B cell (primary cell): Measurements from ENCODE around the gene EXD3.

ENCODE experiments used
- CTCF ChIP-seq: fragments of 200-600 bp; IDR thresholded peaks from one replicate; pipeline ENCODE4 v1.8.0; 2022; ENCODE audit warnings: antibody characterized with exemption, mild to moderate bottlenecking
- EZH2 ChIP-seq: IDR thresholded peaks from 2 replicates; pipeline ENCODE4 v1.6.1; 2012; ENCODE audit warnings: borderline replicate concordance, low read depth, mild to moderate bottlenecking, moderate library complexity, low read length; ENCODE audit not compliant: insufficient read depth, poor library complexity, severe bottlenecking

- TF ChIP-seq CTCF = no peak
- no peak for TF ChIP-seq EZH2
Measured at GRCh38 chr9:137390553-137391410, 32.2 kb downstream of the EXD3 start.
